A172 (cell line): ENCODE measurements around the gene GTF2H3. TPM values are rescaled to one million over a fixed set of nuclear protein-coding genes. Genes with fewer than 3 reads are reported as not detected.

Source experiments
- DNase-seq: peaks from one replicate; pipeline ENCODE4 v3.0.0-alpha.2; 2015; ENCODE audit warnings: low spot score
- total RNA-seq: library from RNA; depleted of rRNA; stranded (reverse); fragments of >200 nt; shearing (Covaris generic); gene quantifications from 2 replicates; pipeline ENCODE4 v1.2.3, GENCODE V29; 2014; rRNA removed

GTF2H3 gene
- total RNA-seq, 1 experiment from 2014 or later: 56.3 TPM

DNA sequence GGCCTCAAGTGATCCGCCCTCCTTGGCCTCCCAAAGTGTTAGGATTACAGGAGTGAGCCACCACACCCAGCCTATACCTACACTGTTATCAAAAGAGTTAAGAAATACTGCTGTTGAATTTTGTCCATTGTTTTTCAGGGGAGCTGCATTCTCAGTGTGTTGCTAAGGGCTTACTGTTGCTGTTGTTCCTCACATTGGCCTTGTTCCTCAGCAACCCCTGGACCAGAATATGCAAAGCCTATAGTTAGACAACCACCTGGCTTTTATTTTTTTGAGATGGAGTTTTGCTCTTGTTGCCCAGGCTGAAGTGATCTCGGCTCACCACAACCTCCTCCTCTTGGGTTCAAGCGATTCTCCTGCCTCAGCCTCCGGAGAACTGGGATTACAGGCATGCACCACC is 73.8 kb downstream of the GTF2H3 start:
- no peak for DNase-seq

Other genes with a start within 250 kb of the GTF2H3 start
- 62.4 and 63.7 TPM in 2 replicates for gene KMT5A, start 249.7 kb upstream of the GTF2H3 start, total RNA-seq
- 3.6 and 3.9 TPM in 2 replicates for gene RILPL2, start 197.1 kb upstream of the GTF2H3 start, total RNA-seq
- gene SNRNP35, start 175.7 kb upstream of the GTF2H3 start, total RNA-seq: 8.6 and 12.0 TPM in 2 replicates
- 9.3 and 16.1 TPM in 2 replicates for gene RILPL1, start 100.1 kb upstream of the GTF2H3 start, total RNA-seq
- 235 and 272 TPM in 2 replicates for gene TMED2, start 49.3 kb upstream of the GTF2H3 start, total RNA-seq
- 25.9 and 30.5 TPM in 2 replicates for gene DDX55, start 31.7 kb upstream of the GTF2H3 start, total RNA-seq
- 69.5 and 75.1 TPM in 2 replicates for gene EIF2B1, start 143 bp upstream of the GTF2H3 start, total RNA-seq
- 22.8 and 22.9 TPM in 2 replicates for gene TCTN2, start 37.3 kb downstream of the GTF2H3 start, total RNA-seq
- 25.9 and 27.6 TPM in 2 replicates for gene ATP6V0A2, start 78.5 kb downstream of the GTF2H3 start, total RNA-seq
- 0.09 and 1.1 TPM in 2 replicates for gene DNAH10, start 128.5 kb downstream of the GTF2H3 start, total RNA-seq